HCT116 (cell line): ENCODE results near the gene HDAC10. TPM values are rescaled to one million over a fixed set of nuclear protein-coding genes. Genes with fewer than 3 reads are reported as not detected.

Experiments
- ATAC-seq: fragments of 200-7000 bp; cut with Tn5 transposase; 2 replicates; pipeline ENCODE4 v1.9.1; 2020; ENCODE audit warnings: mild to moderate bottlenecking, moderate library complexity
- BruUV-seq: library from RNA; stranded (reverse); fragments of 400-500 nt; replicated peaks from 2 replicates; lab custom pipeline; 2021; lab: Mats Ljungman, UMichigan
- CTCF ChIA-PET: fragments of 300-600 bp; sonication (Branson Sonifier 250); formaldehyde crosslinking; loops from one replicate; lab custom pipeline; 2021; ENCODE audit warnings: antibody characterized with exemption; lab: Charles Lee
- POLR2A ChIA-PET: fragments of 300-600, 350-600 bp; sonication (Branson Sonifier 250); formaldehyde crosslinking; loops from one replicate; lab custom pipeline; 2021; ENCODE audit warnings: antibody characterized with exemption; lab: Charles Lee
- RAD21 ChIA-PET, 2 experiments: fragments of 300-600 bp; sonication (Branson Sonifier 250); formaldehyde crosslinking; loops; one replicate each; lab custom pipeline; 2023; ENCODE audit warnings: low total read pairs in 2 of 2; ENCODE audit not compliant: uncharacterized antibody in 2 of 2, unreplicated experiment in 2 of 2, low non-redundant PET in 1 of 2; lab: Charles Lee
- DNase-seq: peaks from one replicate; pipeline ENCODE4 v3.0.0-alpha.2; 2010; ENCODE audit warnings: low read depth, low spot score
- H2AFZ ChIP-seq: fragments of 200-600 bp; shearing (Covaris generic), sonication (generic); 2 replicates; pipeline ENCODE4 v1.6.1; 2017; ENCODE audit warnings: low read depth, mixed run types, mixed read lengths, antibody characterized with exemption, low read length; ENCODE audit not compliant: poor library complexity, severe bottlenecking
- H3K27ac ChIP-seq: 2 replicates; pipeline ENCODE4 v1.5.1; 2012; ENCODE audit warnings: low read depth, low read length
- H3K27me3 ChIP-seq: fragments of 200-600 bp; sonication (generic); 2 replicates; pipeline ENCODE4 v1.6.1; 2016; ENCODE audit warnings: mixed run types, low read length, mixed read lengths; ENCODE audit not compliant: insufficient read depth
- H3K36me3 ChIP-seq, 2 experiments: fragments of 200-500 bp in 1 of 2; fragments of 200-600 bp in 1 of 2; sonication (Bioruptor generic) in 1 of 2; sonication (generic) in 1 of 2; 2 replicates each; pipeline versions ENCODE4 v1.5.1 to v1.6.1; 2014 to 2016; ENCODE audit warnings: low read length in 2 of 2, inconsistent platforms in 1 of 2, mixed read lengths in 1 of 2, mixed run types in 1 of 2; ENCODE audit not compliant: insufficient read depth in 2 of 2, control insufficient read depth in 1 of 2
- H3K4me1 ChIP-seq, 2 experiments: fragments of 200-600 bp in 1 of 2; sonication (generic) in 1 of 2; 2 replicates each; pipeline versions ENCODE4 v1.5.1 to v1.6.1; 2012 to 2017; ENCODE audit warnings: low read length in 2 of 2, inconsistent platforms in 1 of 2, mild to moderate bottlenecking in 1 of 2, mixed read lengths in 1 of 2, mixed run types in 1 of 2, moderate library complexity in 1 of 2; ENCODE audit not compliant: insufficient read depth in 2 of 2, control insufficient read depth in 1 of 2
- H3K4me2 ChIP-seq: fragments of 200-600 bp; sonication (generic); 2 replicates; pipeline ENCODE4 v1.6.1; 2017; ENCODE audit warnings: mixed run types, low read length, mixed read lengths
- H3K4me3 ChIP-seq, 2 experiments: fragments of 200-600 bp in 1 of 2; sonication (generic) in 1 of 2; replicated peaks in 1 of 2; 2 replicates each; pipeline ENCODE4 v1.5.1; 2011 to 2016; ENCODE audit warnings: low read length in 2 of 2, control low read depth in 1 of 2, low read depth in 1 of 2, mild to moderate bottlenecking in 1 of 2, mixed read lengths in 1 of 2, mixed run types in 1 of 2
- H3K79me2 ChIP-seq: fragments of 200-600 bp; sonication (generic); 2 replicates; pipeline ENCODE4 v1.6.1; 2017; ENCODE audit warnings: mild to moderate bottlenecking, mixed run types, low read length, moderate library complexity, mixed read lengths; ENCODE audit not compliant: insufficient read depth
- H3K9ac ChIP-seq: fragments of 200-600 bp; sonication (generic); 2 replicates; pipeline ENCODE4 v1.6.1; 2016; ENCODE audit warnings: low read length, mixed read lengths
- H3K9me2 ChIP-seq: fragments of 200-600 bp; sonication (generic), shearing (Covaris generic); 2 replicates; pipeline ENCODE4 v1.6.1; 2017; ENCODE audit warnings: mixed run types, mild to moderate bottlenecking, moderate library complexity; ENCODE audit not compliant: insufficient read depth
- H3K9me3 ChIP-seq, 2 experiments: fragments of 200-500 bp in 1 of 2; fragments of 200-600 bp in 1 of 2; sonication (Bioruptor generic) in 1 of 2; sonication (generic) in 1 of 2; 2 replicates each; pipeline ENCODE4 v1.6.1; 2014 to 2017; ENCODE audit warnings: low read length in 2 of 2, mixed read lengths in 2 of 2, inconsistent platforms in 1 of 2, low read depth in 1 of 2, mild to moderate bottlenecking in 1 of 2, mixed run types in 1 of 2, moderate library complexity in 1 of 2; ENCODE audit not compliant: control insufficient read depth in 1 of 2, insufficient read depth in 1 of 2
- H4K20me1 ChIP-seq: fragments of 200-600 bp; sonication (generic), shearing (Covaris generic); 2 replicates; pipeline ENCODE4 v1.6.1; 2017; ENCODE audit warnings: mixed run types, mild to moderate bottlenecking, moderate library complexity; ENCODE audit not compliant: insufficient read depth
- CBX3 ChIP-seq: IDR thresholded peaks from 2 replicates; pipeline ENCODE4 v1.6.1; 2012; ENCODE audit warnings: low read depth
- CEBPB ChIP-seq: IDR thresholded peaks from 2 replicates; pipeline ENCODE4 v1.6.1; 2012; ENCODE audit warnings: low read depth
- EGR1 ChIP-seq: IDR thresholded peaks from 2 replicates; pipeline ENCODE4 v1.6.1; 2012; ENCODE audit warnings: low read depth
- EZH2 ChIP-seq: fragments of 200-600 bp; sonication (generic); IDR thresholded peaks from 2 replicates; pipeline ENCODE4 v1.6.1; 2017; ENCODE audit warnings: antibody characterized with exemption, mixed run types
- FOSL1 ChIP-seq: IDR thresholded peaks from 2 replicates; pipeline ENCODE4 v1.6.1; 2012; ENCODE audit warnings: low read depth
- JUND ChIP-seq: IDR thresholded peaks from 2 replicates; pipeline ENCODE4 v1.6.1; 2012
- RAD21 ChIP-seq: IDR thresholded peaks from 2 replicates; pipeline ENCODE4 v1.6.1; 2012; ENCODE audit warnings: low read depth, mild to moderate bottlenecking
- SIN3A ChIP-seq: IDR thresholded peaks from 2 replicates; pipeline ENCODE4 v1.6.1; 2012; ENCODE audit warnings: low read depth
- SP1 ChIP-seq: IDR thresholded peaks from 2 replicates; pipeline ENCODE4 v1.6.1; 2012; ENCODE audit warnings: low read depth
- SRF ChIP-seq: IDR thresholded peaks from 2 replicates; pipeline ENCODE4 v1.6.1; 2012; ENCODE audit warnings: low read depth
- ZBTB33 ChIP-seq: IDR thresholded peaks from 2 replicates; pipeline ENCODE4 v1.6.1; 2011; ENCODE audit warnings: mild to moderate bottlenecking, low read length, moderate library complexity; ENCODE audit not compliant: insufficient replicate concordance; ENCODE audit errors: extremely low read depth
- ZNF274 ChIP-seq: fragments of 200-500 bp; sonication (Bioruptor generic); IDR thresholded peaks from 2 replicates; pipeline ENCODE4 v1.6.1; 2014; ENCODE audit warnings: mild to moderate bottlenecking, low read depth, low read length, inconsistent platforms
- intact Hi-C: fragments of 100-400 bp; cut with micrococcal nuclease; formaldehyde crosslinking; loops from 2 replicates; pipeline ENCODE4 v1.10.0; 2022
- total RNA-seq: library from RNA; stranded (reverse); gene quantifications from one replicate; pipeline ENCODE4 v1.2.1, GENCODE V29; 2021; ENCODE audit not compliant: unreplicated experiment
- TF ChIP-seq, protein P1 (sequence below): IDR thresholded peaks from 2 replicates; pipeline ENCODE4 v1.6.1; 2012

Gene HDAC10
- total RNA-seq, 1 experiment from 2014 or later, result 67.5 TPM

- no peak overlapping the region for H3K4me2 ChIP-seq
- no peaks in the 10 kb centered on the region for H3K4me1 ChIP-seq
- intact Hi-C loops, result no loop called here
- H3K27ac ChIP-seq, result no peak overlapping the region
- no peaks in the 10 kb centered on the region for H3K9me2 ChIP-seq
- DNase-seq, result no peak
- TF ChIP-seq ZBTB33, result no peak
- TF ChIP-seq RAD21, result no peak
- TF ChIP-seq ZNF274, result no peak
- TF ChIP-seq FOSL1, result no peak
- no peak for TF ChIP-seq EGR1
- no peak for TF ChIP-seq EZH2
- TF ChIP-seq SP1, result no peak
- TF ChIP-seq SIN3A, result no peak
- TF ChIP-seq, protein P1, sequence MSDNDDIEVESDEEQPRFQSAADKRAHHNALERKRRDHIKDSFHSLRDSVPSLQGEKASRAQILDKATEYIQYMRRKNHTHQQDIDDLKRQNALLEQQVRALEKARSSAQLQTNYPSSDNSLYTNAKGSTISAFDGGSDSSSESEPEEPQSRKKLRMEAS, result no peak
- no peak for TF ChIP-seq JUND
- no peak for TF ChIP-seq CEBPB
- TF ChIP-seq CBX3, result no peak
- TF ChIP-seq SRF, result no peak
- no peak overlapping the region for H3K4me3 ChIP-seq
- no peak overlapping the region for H2AFZ ChIP-seq
- H3K9me3 ChIP-seq, result peaks cover 0 to 4% of the 10 kb centered on the region in 2 experiments; a peak in 1 of 4 replicates
- CTCF ChIA-PET, result no interaction called here
- peaks cover 63% of the 10 kb centered on the region for H3K79me2 ChIP-seq
- H3K27me3 ChIP-seq, result no peaks in the 10 kb centered on the region
- no peak for ATAC-seq
- H4K20me1 ChIP-seq, result no peaks in the 10 kb centered on the region
- H3K36me3 ChIP-seq, result peaks cover 0 to 8% of the 10 kb centered on the region in 2 experiments; a peak in 1 of 4 replicates
- RAD21 ChIA-PET, result no interaction called here
- no TSS peak for BruUV-seq
- POLR2A ChIA-PET, result no interaction called here
- H3K9ac ChIP-seq, result no peak overlapping the region
Observed at GRCh38 chr22:50233223-50233622, 17.8 kb downstream of the HDAC10 start.
